ENCODE measurements around the gene FLYWCH2.

GRCh38 chr16:2904922-2905240 is 21.9 kb downstream of the FLYWCH2 start:
- TF ChIP-seq ZNF12 (CRISPR knock-in tag; IDR thresholded peaks at IDR 0.05) (no peak), DPF2 (CRISPR knock-in tag; IDR thresholded peaks at IDR 0.05; ENCODE audit: borderline replicate concordance, low read depth) (no peak), POLR2A (IDR thresholded peaks at IDR 0.05; ENCODE audit: insufficient read depth in 1 of 2, low read depth in 2 of 2, low read length in 2 of 2) (no peak), ZNF839 (CRISPR knock-in tag; IDR thresholded peaks at IDR 0.05; ENCODE audit: borderline replicate concordance) (no peak), POLR2AphosphoS2 (IDR thresholded peaks at IDR 0.05; ENCODE audit: low read depth, low read length) (no peak), STAT5B (CRISPR knock-in tag; IDR thresholded peaks at IDR 0.05) (no peak)

Data from HepG2 (cell line).